Measurements from ENCODE around the gene MAPKAP1.

DNA sequence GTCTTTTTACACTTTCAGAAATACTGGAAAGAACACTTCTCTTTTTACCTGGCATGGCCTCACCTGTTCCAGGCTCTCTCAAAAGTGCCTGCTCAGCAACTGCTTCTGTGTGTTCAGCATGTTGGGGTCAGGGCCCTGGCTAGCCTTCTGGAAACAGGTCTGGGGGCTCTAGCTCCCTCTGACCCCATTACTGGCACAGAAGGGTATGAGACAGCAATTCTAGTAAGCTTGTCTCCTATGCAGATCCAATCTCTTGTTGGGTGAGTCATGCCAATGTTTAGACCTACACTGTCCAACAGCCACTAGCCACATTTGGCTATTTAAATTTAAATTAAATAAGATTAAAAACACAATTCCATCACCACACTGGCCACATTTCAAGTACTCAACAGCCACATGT, 80.8 kb downstream of the MAPKAP1 start:
- TF ChIP-seq, protein P1, sequence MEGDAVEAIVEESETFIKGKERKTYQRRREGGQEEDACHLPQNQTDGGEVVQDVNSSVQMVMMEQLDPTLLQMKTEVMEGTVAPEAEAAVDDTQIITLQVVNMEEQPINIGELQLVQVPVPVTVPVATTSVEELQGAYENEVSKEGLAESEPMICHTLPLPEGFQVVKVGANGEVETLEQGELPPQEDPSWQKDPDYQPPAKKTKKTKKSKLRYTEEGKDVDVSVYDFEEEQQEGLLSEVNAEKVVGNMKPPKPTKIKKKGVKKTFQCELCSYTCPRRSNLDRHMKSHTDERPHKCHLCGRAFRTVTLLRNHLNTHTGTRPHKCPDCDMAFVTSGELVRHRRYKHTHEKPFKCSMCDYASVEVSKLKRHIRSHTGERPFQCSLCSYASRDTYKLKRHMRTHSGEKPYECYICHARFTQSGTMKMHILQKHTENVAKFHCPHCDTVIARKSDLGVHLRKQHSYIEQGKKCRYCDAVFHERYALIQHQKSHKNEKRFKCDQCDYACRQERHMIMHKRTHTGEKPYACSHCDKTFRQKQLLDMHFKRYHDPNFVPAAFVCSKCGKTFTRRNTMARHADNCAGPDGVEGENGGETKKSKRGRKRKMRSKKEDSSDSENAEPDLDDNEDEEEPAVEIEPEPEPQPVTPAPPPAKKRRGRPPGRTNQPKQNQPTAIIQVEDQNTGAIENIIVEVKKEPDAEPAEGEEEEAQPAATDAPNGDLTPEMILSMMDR (conservative IDR thresholded peaks at IDR 0.05 in 1 of 2, IDR thresholded peaks at IDR 0.05 in 1 of 2; ENCODE audit: extremely low read depth in 1 of 2, insufficient read depth in 1 of 2, low read depth in 1 of 2, low read length in 2 of 2), result no peak
- TF ChIP-seq EZH2 (IDR thresholded peaks at IDR 0.05; ENCODE audit: borderline replicate concordance, low read length), result no peak

All from mammary epithelial cell (primary cell).